Activated CD4-positive, alpha-beta memory T cell treated with anti-CD3 and anti-CD28 coated beads, Interleukin-2, amount 10 ng/mL, durations not matched to agents 7 days and 5 days (primary cell): ENCODE data around the gene VAMP5. TPM values are rescaled to one million over a fixed set of nuclear protein-coding genes. Genes with fewer than 3 reads are reported as not detected.
A peak's percentile ranks its signal among the peaks of the same experiment; 100 is the strongest.
"Not testable (repeated sequence)": the region's sequence is repeated elsewhere in the genome, so short reads cannot be mapped to it uniquely, and the experiment has no call there.

Experiments used
- CTCF ChIA-PET: fragments of 350-600 bp; sonication (Branson Sonifier 250); formaldehyde crosslinking; loops from one replicate; lab custom pipeline; 2021; ENCODE audit warnings: antibody characterized with exemption, inconsistent platforms; lab: Charles Lee
- POLR2A ChIA-PET: fragments of 350-600 bp; sonication (Branson Sonifier 250); formaldehyde crosslinking; loops from one replicate; lab custom pipeline; 2021; ENCODE audit warnings: antibody characterized with exemption; lab: Charles Lee
- DNase-seq: peaks from one replicate; pipeline ENCODE4 v3.0.0-alpha.2; 2020
- H3K27ac Mint-ChIP-seq: one replicate; pipeline ENCODE4 v1.8.0; 2021; ENCODE audit warnings: mild to moderate bottlenecking, mixed read lengths
- H3K27me3 Mint-ChIP-seq: one replicate; pipeline ENCODE4 v1.8.0; 2021; ENCODE audit warnings: mixed read lengths
- H3K36me3 Mint-ChIP-seq: one replicate; pipeline ENCODE4 v1.8.0; 2021; ENCODE audit warnings: low read depth, mixed read lengths
- H3K4me1 Mint-ChIP-seq: one replicate; pipeline ENCODE4 v1.8.0; 2021; ENCODE audit warnings: mixed read lengths
- H3K4me3 Mint-ChIP-seq: one replicate; pipeline ENCODE4 v1.8.0; 2021; ENCODE audit warnings: mild to moderate bottlenecking, mixed read lengths
- H3K9me3 Mint-ChIP-seq: one replicate; pipeline ENCODE4 v1.8.0; 2021; ENCODE audit warnings: mixed read lengths
- total RNA-seq, 2 experiments: library from RNA; stranded (reverse); gene quantifications; one replicate each; pipeline ENCODE4 v1.2.3, GENCODE V29; 2021

Gene VAMP5
- total RNA-seq, 2 experiments from 2014 or later, result 89.6 to 91.8 TPM

DNA sequence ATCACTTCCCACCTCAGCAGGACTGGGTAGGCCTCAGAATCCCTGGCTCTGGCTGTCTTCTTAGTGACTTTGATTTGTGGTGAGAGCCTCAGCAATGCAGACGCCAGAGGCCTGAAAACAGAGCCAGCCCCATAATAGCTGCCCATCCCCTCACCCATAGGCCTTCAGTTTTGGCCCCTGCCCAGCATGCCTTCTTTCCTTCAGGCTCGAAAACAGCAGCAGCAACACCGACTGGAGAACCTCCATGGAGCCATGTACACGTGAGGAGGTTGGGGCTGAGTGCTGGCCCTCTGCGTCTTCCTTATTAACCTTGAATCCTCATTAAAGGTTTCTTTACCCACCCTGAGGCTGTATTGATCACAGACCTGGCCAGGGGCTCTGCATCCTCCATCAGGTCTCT is 13.0 kb downstream of the VAMP5 start:
- CTCF ChIA-PET, result no interaction called here
- DNase-seq, result no peak
- Mint-ChIP-seq H3K27me3 (no peaks in the 10 kb centered on the region), H3K4me1 (peaks cover 36% of the 10 kb centered on the region), H3K27ac (peak overlapping the region; percentile 35), H3K9me3 (no peaks in the 10 kb centered on the region), H3K4me3 (peak overlapping the region; percentile 96), H3K36me3 (peaks cover 21% of the 10 kb centered on the region)
- POLR2A ChIA-PET, result interaction anchor here (0.5 to 4.3 kb wide), 9 partner anchors 13 to 845 kb away, joined by 3 to 40 read pairs (median 18); partner anchors contain the start of genes C2orf68, MAT2A, TGOLN2 and VAMP5

DNA sequence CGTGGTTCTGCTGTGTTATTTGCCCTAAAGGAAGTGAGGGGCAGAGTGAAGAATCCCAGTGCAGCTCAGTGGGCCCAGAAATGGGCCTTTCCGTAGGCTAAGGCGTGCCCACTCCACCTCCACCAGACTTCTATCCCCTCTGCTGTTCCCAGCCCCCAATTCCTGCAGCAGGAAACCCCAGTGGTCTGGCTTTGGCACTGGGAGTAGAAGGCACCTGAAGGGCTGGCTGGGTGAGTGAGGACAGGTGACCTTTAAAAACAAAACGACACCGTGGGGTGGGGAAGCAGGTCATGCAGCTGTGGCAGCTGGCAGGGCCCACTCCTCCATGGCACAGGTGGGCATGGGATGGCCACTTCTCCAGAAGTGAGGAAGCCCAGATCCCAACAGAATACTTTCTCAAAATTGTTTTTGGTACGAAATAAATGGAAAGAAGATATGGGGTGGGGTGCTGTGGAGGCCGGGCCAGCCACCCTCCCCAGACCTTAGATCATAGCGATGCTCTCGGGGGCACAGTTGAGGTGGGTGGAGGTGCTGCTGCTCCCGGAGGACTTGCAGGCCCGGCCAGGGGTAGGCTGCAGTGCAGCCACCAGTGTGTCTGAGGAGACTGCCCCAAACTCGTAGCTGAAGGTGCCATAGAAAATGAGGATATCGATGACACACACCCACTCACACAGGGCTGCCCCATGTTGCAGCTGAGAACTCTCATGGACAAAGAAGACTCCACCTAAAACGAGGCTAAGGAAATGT is 14.5 kb downstream of the VAMP5 start:
- Mint-ChIP-seq H3K4me1 (peaks cover 37% of the 10 kb centered on the region), H3K9me3 (no peaks in the 10 kb centered on the region)
- POLR2A ChIA-PET, result no interaction called here

DNA sequence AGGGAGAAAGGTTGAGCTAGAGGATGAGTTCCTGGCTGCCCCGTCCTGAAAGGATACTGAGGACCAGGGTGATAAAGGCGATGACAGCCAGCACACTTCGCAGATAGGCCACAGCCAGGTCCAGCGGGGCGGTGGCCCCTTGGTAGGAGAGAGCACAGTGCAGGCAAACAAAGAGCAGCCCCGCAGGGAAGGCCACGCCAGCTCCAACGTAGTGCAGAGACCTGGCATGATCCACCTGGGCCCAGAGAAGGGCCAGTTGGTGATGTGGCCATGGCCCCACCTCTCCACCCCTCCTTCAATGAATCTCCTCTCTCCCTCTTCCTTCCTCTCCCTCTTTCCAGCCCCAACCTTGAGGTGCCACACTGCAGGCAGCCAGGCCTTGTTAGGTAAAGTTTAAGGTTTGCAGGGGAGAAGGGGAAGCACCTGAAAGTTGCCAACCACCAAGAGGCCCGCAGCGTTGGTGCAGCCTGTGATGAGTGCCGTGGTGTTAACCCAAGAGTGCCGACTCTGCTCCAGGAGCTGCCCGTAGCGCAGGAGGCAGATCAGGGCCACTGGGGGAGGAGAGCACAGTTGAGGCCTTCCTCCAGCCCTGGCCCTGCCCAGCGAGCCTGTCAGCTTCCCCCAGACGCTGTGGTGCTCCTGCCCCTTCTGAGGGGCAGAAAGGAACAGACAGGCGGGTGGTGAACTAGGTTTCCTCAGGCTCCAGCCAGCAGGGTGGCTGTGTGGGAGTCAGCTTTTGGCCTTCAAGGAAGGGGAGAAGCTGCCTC is 15.4 kb downstream of the VAMP5 start:
- POLR2A ChIA-PET, result interaction anchor here (1.1 to 8.1 kb wide), 5 partner anchors 9 to 40 kb away, joined by 3 to 40 read pairs (median 4); partner anchors contain the start of gene USP39
- CTCF ChIA-PET, result interaction anchor here (1.0 kb wide), 1 partner anchor 9 kb away, joined by 3 read pairs; no protein-coding TSS in a partner anchor

More for the DNA sequence above, 14.5 kb downstream of the VAMP5 start:
- H3K27me3 Mint-ChIP-seq, result peaks cover 2% of the 10 kb centered on the region
- CTCF ChIA-PET, result no interaction called here
- no peak for DNase-seq
- no peak overlapping the region for H3K27ac Mint-ChIP-seq
- H3K4me3 Mint-ChIP-seq, result no peak overlapping the region
- H3K36me3 Mint-ChIP-seq, result peaks cover 16% of the 10 kb centered on the region

DNA sequence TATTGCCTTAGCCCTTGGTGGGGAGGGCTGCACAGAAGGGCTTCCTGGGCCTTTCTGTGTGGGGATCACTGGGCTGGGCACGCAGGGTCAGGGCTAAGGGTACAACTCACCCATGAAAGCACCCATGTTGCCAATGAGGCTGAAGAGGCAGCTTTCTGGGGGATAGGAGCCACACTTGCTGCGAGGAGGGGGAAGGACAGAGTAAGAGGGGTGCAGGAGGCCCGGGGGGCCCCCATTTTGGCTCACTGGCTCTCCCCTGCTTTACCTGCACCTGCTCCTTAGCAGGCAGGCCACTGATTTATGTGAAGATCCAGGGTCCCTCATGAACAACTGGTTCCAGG is 16.0 kb downstream of the VAMP5 start:
- Mint-ChIP-seq H3K27me3 (peaks cover 2% of the 10 kb centered on the region), H3K27ac (no peak overlapping the region), H3K4me3 (no peak overlapping the region), H3K9me3 (no peaks in the 10 kb centered on the region), H3K36me3 (peaks cover 16% of the 10 kb centered on the region), H3K4me1 (peaks cover 32% of the 10 kb centered on the region)
- no peak for DNase-seq
- ChIA-PET CTCF (interaction anchor here (1.0 kb wide), 1 partner anchor 10 kb away, joined by 3 read pairs; no protein-coding TSS in a partner anchor), POLR2A (interaction anchor here (1.1 to 8.1 kb wide), 6 partner anchors 10 to 41 kb away, joined by 3 to 40 read pairs (median 4); partner anchors contain the start of gene USP39)

More for the DNA sequence above, 15.4 kb downstream of the VAMP5 start:
- H3K27me3 Mint-ChIP-seq, result peaks cover 2% of the 10 kb centered on the region
- H3K4me1 Mint-ChIP-seq, result peaks cover 34% of the 10 kb centered on the region
- H3K4me3 Mint-ChIP-seq, result no peak overlapping the region
- no peak overlapping the region for H3K27ac Mint-ChIP-seq
- DNase-seq, result no peak
- H3K9me3 Mint-ChIP-seq, result no peaks in the 10 kb centered on the region
- H3K36me3 Mint-ChIP-seq, result peaks cover 16% of the 10 kb centered on the region

DNA sequence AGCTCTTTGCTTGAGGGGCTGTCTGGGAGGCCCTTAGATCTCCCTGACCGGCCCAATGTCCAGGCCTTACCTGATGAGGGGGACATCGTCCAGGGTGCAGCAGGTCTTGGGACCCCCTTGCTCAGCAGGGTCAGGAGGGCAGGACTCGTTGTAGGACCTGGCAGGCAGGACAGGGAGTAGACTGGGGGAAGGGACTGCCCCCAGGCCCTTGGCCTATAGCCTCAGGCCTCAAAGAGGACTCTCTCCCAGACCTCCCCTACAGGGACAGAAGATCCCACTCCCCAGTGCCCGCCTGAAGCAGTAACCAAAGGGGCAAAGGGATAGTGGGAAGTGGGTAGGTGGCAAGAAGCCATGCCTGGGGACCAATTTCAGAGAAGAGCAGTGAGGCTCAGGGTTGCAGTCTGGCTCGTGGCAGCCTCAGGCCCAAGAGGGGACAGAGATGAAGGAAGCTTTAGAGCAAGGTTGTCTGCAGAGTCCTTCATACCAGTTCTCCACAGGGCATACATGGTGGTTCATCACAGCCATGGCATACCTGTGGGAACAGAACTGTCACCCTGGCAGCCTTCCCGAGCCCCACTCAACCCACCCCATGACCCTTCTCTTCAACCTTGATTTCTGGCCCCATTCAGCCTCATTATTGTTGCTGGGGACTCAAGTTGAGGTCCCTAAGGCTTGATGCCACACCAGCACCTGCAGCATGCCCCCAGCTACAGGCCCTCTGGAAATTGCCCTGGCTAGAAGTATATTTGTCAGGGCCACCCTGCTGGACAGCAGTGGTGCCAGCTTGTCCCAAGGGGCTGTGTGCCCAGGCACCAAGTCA is 16.9 kb downstream of the VAMP5 start:
- CTCF ChIA-PET, result no interaction called here
- POLR2A ChIA-PET, result interaction anchor here (0.8 to 8.1 kb wide), 9 partner anchors 10 to 42 kb away, joined by 3 to 40 read pairs (median 4); partner anchors contain the start of genes C2orf68 and USP39
- peaks cover 25% of the 10 kb centered on the region for H3K4me1 Mint-ChIP-seq
- H3K27ac Mint-ChIP-seq, result no peak overlapping the region
- H3K36me3 Mint-ChIP-seq, result peaks cover 10% of the 10 kb centered on the region
- no peak for DNase-seq
- H3K4me3 Mint-ChIP-seq, result peak overlapping the region; percentile 69
- no peaks in the 10 kb centered on the region for H3K9me3 Mint-ChIP-seq
- peaks cover 2% of the 10 kb centered on the region for H3K27me3 Mint-ChIP-seq

DNA sequence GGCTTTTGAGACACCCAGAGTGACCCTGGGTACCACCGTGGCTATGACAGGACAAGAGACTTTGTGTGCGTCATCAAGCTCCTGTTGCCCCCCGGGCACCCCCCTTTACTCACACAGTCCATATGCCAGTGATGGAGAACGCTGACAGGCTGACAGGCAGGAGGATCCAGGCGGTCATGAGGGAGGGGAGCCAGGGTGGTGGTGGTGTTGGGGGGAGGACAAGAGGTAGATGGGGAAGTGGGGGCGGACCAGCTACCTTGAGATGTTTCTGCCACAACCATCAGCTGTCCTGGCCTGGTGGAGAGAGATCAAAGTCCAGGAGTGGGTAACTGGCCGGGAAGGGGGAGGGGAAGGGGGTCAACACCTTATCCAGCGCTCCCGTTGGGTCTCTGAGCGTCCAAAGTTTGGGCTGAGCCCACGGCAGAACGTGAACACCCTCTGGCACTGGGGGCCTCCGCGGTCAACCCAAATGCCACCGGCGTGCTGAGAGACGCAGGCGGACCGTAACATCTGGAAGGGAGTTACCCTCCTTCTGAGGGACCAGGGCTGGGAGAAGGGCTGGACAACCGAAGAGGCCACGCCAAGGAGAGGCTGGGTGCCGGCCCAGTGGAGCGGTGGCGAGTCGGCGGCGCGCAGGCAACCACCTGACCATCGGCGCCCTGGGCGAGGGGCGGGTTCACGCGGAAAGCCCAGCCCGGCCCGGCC is 17.7 kb downstream of the VAMP5 start:
- H3K27ac Mint-ChIP-seq, result no peak overlapping the region
- H3K4me1 Mint-ChIP-seq, result peaks cover 18% of the 10 kb centered on the region
- H3K4me3 Mint-ChIP-seq, result peak overlapping the region; percentile 69
- POLR2A ChIA-PET, result interaction anchor here (0.8 to 8.1 kb wide), 6 partner anchors 11 to 63 kb away, joined by 3 to 40 read pairs (median 5); partner anchors contain the start of genes MAT2A, USP39 and VAMP8
- no peak for DNase-seq
- H3K9me3 Mint-ChIP-seq, result no peaks in the 10 kb centered on the region
- H3K36me3 Mint-ChIP-seq, result peaks cover 8% of the 10 kb centered on the region
- peaks cover 2% of the 10 kb centered on the region for H3K27me3 Mint-ChIP-seq
- CTCF ChIA-PET, result interaction anchor here (1.5 kb wide), 1 partner anchor 46 kb away, joined by 4 read pairs; no protein-coding TSS in a partner anchor

DNA sequence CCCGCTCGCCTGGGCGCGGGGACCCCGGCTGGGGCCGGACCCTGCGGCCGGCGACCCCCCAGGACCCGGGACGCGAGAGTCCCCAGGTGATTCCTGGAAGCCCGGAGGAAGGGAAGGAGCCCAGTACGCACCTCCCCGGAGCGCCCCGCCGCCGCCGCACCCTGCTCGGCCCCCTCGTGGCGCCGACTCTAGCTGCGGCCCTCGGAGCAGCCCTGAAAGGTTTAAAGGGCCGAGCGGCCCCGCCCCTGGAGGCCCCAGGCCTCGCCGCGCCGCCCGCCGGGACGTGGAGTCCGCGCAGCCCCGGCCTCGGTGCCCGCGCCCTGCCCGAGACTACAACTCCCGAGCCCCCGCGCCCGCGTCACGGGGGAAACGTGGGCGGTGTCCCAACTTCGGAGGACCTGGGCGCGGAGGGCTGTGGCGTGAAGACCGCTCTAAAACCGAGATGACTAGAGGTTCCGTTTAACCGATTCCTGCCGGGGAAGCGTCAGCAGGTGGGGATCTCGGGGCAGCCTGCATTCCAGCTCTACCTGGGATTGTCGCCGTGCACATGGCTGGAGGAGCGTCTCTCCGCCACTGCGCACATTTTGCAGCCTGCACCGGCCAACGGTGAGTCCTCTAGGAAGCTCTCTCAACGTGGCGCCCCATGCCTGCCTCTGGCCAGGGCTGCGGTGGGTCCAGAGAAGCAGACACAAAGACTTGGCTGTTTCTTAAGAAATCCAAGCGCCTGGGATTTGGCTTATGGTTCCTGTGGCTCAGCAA is 18.4 kb downstream of the VAMP5 start, which contains the start of gene TMEM150A:
Gene TMEM150A (minus strand): TSS at position 223 of the 759 bp plus-strand sequence. CDS start 750 bp downstream, outside the sequence.
- POLR2A ChIA-PET, result interaction anchor here (0.7 to 8.1 kb wide), 6 partner anchors 7 to 64 kb away, joined by 3 to 40 read pairs (median 6); partner anchors contain the start of genes C2orf68, MAT2A, RNF181 and USP39
- Mint-ChIP-seq H3K27me3 (peaks cover 2% of the 10 kb centered on the region), H3K27ac (no peak within 1 kb of the TSS), H3K36me3 (peaks cover 3% of the 10 kb centered on the region), H3K9me3 (no peaks in the 10 kb centered on the region), H3K4me1 (peaks cover 13% of the 10 kb centered on the region), H3K4me3 (peak within 1 kb of the TSS; percentile 71)
- CTCF ChIA-PET, result interaction anchor here (0.7 to 1.5 kb wide), 2 partner anchors 9 to 46 kb away, joined by 4 read pairs; partner anchors contain the start of gene C2orf68
- peak; percentile 81 for DNase-seq

DNA sequence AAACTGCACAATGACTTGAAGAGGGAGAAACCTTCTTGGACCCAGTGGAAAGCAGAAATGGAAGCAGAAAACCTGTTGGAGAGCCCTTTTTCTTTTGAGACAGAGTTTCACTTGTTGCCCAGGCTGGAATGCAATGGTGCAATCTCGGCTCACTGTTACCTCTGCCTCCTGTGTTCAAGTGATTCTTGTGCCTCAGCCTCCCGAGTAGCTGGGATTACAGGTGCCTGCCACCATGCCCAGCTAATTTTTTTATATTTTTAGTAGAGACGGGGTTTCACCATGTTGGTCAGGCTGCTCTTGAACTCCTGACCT is 19.9 kb downstream of the VAMP5 start:
- H3K4me1 Mint-ChIP-seq, result peaks cover 22% of the 10 kb centered on the region
- POLR2A ChIA-PET, result interaction anchor here (0.7 to 8.1 kb wide), 4 partner anchors 8 to 94 kb away, joined by 4 to 40 read pairs (median 20); partner anchors contain the start of genes C2orf68, RNF181 and USP39
- not testable (repeated sequence) for H3K9me3 Mint-ChIP-seq

DNA sequence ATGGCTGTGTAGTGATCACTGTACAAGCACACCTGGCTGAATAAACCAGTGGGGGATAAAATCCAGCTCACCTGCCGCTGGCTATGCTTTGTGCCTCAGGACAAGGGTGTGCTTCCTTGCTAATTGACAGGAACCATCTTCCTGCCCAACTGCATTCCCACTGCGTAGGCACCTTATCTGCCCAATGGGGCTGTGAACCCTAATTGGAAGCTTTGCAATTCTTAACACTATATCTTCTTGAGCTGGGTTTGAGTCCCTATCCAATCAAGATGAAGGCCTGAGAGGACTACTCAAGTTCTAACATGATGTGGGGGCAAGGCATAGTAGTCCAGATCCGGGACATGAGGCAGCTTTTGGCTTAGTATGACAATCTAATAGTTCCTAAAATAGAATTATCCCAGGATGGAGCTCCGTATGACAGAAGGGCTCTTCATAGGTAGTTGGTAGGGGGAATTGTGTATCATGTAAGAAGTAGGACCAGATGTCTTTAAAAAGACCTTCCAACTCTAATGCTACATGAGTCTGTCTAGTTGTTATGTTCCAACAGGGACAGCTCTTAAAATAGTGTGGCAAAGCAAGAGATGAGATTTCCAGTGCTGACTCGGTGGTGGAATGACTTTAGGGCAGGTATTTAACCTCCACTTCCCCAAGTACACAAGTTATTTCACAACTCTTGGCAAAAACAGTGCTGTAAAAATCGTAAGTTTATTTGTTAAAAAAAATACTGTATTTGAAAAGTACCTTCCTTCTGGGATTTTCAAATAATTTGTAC is 20.5 kb downstream of the VAMP5 start:
- ChIA-PET POLR2A (interaction anchor here (0.7 to 8.1 kb wide), 5 partner anchors 7 to 94 kb away, joined by 3 to 40 read pairs (median 14); partner anchors contain the start of genes C2orf68, MAT2A, RNF181 and USP39), CTCF (interaction anchor here (0.9 to 1.2 kb wide), 2 partner anchors 9 to 185 kb away, joined by 3 read pairs; partner anchors contain the start of gene RNF181)
- no peaks in the 10 kb centered on the region for H3K9me3 Mint-ChIP-seq
- H3K4me3 Mint-ChIP-seq, result no peak overlapping the region
- H3K27me3 Mint-ChIP-seq, result peaks cover 2% of the 10 kb centered on the region
- H3K4me1 Mint-ChIP-seq, result peaks cover 26% of the 10 kb centered on the region
- H3K27ac Mint-ChIP-seq, result no peak overlapping the region
- H3K36me3 Mint-ChIP-seq, result peaks cover 17% of the 10 kb centered on the region
- DNase-seq, result no peak

More for the DNA sequence above, 19.9 kb downstream of the VAMP5 start:
- CTCF ChIA-PET, result interaction anchor here (1.2 kb wide), 1 partner anchor 184 kb away, joined by 3 read pairs; no protein-coding TSS in a partner anchor
- H3K27ac Mint-ChIP-seq, H3K4me3 Mint-ChIP-seq, H3K27me3 Mint-ChIP-seq, DNase-seq: not testable (repeated sequence)
- peaks cover 13% of the 10 kb centered on the region for H3K36me3 Mint-ChIP-seq

DNA sequence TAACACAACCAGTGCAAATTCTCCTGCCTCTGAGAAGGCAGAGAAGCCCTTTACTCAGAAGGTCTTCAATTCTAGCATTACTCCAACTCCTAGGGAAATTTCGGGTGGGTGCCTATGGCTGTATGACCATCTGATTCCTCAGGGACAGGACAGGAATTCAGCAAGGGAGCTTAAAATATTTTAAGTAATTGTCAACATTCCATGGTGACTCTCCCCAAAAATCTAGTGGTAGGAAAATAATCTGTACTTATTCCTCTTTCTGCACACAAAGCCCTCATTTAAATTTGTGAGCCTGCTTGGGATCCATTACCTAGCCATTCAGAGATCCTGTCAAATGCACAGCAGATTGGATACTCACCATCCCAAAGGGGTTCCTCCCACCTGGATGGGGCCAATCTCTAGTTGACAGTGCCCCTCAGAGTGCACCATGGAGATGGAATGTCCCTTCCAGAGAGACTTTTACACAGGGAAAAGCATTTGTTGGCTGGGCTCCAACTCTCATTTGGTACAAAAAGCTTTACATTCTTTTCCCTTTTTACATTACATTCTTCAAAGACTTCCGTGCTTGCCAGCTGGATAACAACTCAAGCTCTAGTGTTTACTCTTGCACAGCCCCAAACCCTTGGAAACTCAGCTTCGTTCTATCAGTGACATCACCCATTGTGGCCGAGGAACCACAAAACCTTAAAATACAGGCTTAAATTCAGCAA is 21.3 kb downstream of the VAMP5 start:
- ChIA-PET POLR2A (interaction anchor here (0.6 to 8.1 kb wide), 6 partner anchors 10 to 278 kb away, joined by 3 to 40 read pairs (median 4); partner anchors contain the start of genes MAT2A, RNF181, TGOLN2 and USP39), CTCF (interaction anchor here (0.9 to 1.6 kb wide), 3 partner anchors 10 to 186 kb away, joined by 3 read pairs; partner anchors contain the start of gene RNF181)
- Mint-ChIP-seq H3K27ac (no peak overlapping the region), H3K27me3 (peaks cover 2% of the 10 kb centered on the region), H3K4me3 (no peak overlapping the region), H3K4me1 (peaks cover 31% of the 10 kb centered on the region), H3K9me3 (no peaks in the 10 kb centered on the region), H3K36me3 (peaks cover 21% of the 10 kb centered on the region)
- DNase-seq, result no peak
